Suprapubic skin (tissue), 4 donors: Measurements from ENCODE around the gene NRG3.

Source experiments
- EP300 ChIP-seq: sonication (generic); formaldehyde crosslinking; IDR thresholded peaks from one replicate; pipeline ENCODE4 v1.6.1; 2017; ENCODE audit warnings: antibody characterized with exemption
- POLR2A ChIP-seq, 2 donors: fragments of 450-650 bp; IDR thresholded peaks; one replicate each; pipeline ENCODE4 v1.6.1; 2017; ENCODE audit warnings: antibody characterized with exemption in 2 of 2, mild to moderate bottlenecking in 2 of 2, moderate library complexity in 2 of 2
- POLR2AphosphoS5 ChIP-seq, 3 donors: sonication (generic); formaldehyde crosslinking; IDR thresholded peaks; one replicate each; pipeline ENCODE4 v1.6.1; 2017; ENCODE audit warnings: antibody characterized with exemption in 3 of 3

GRCh38 chr10:81963606-81964005 lies 88.6 kb downstream of the NRG3 start:
- TF ChIP-seq EP300 (no peak), POLR2A (IDR thresholded peaks at IDR 0.05) (no peak), POLR2AphosphoS5 (IDR thresholded peaks at IDR 0.05) (no peak)
